ENCODE data around the gene OAS3.
"Not testable (repeated sequence)": the region's sequence is repeated elsewhere in the genome, so short reads cannot be mapped to it uniquely, and the experiment has no call there.

Gene OAS3

DNA sequence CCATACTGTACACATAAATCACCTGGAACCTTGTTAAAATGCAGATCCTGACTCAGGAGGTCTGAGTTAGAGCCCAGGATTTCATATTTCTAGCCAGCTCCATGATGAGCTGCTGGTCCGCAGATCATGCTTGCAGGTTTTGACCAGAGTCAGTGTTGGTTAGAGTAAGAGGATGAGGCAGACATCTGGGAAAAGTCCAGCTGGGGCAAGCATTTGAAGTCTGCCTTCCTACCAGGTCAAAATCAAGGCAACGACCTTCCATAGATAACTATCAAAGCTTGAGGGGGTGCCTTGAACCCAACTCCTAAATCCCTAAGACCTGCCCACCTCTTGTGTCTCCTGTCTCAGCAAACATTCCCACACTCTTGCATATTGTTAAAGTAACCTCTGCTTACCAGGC, 49.3 kb downstream of the OAS3 start:
- DNase-seq, result no peak

- DNase-seq, result no peak
These were observed 50.0 kb downstream of the OAS3 start for GRCh38 chr12:112988224-112988623.

GRCh38 chr12:112988823-112989385, 50.6 kb downstream of the OAS3 start:
- DNase-seq, result not testable (repeated sequence)

- no peak for DNase-seq
These were observed 51.5 kb downstream of the OAS3 start for GRCh38 chr12:112989806-112990205.

GRCh38 chr12:112992541-112993398, 54.5 kb downstream of the OAS3 start:
- no peak for DNase-seq

- no peak for DNase-seq
These were observed 56.7 kb downstream of the OAS3 start for GRCh38 chr12:112995008-112995407.

DNA sequence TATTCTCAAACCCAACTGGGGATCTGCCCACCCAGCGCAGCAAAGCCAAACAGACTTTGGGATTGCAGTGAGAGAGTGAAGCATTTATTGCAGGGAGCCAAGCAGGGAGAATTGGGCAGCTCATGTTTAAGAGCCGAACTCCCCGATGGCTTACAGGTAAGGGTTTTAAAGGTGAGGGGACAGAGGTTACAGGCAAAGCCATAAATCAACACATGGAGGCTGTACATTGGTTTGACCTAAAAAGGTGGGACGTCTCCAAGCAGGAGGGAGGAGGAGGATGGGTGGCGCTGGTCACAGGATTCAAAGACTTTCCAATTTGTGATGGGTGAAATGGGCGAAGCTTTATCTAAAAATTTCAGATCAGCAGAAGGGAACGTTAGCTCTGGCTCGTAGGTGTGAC, 58.2 kb downstream of the OAS3 start:
- DNase-seq, result no peak

DNA sequence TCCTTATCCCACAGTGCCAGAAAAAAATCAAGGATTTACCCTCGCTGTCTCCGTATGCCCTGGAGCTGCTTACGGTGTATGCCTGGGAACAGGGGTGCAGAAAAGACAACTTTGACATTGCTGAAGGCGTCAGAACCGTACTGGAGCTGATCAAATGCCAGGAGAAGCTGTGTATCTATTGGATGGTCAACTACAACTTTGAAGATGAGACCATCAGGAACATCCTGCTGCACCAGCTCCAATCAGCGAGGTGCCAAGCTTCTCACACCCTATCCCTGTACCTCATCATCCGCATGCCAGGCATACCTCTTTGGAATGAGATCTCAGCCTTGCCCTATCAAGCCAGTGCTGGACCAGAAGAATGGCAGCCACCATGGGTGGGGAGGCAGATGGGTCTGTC, 59.2 kb downstream of the OAS3 start:
- DNase-seq, result no peak

GRCh38 chr12:112998987-112999767, 60.9 kb downstream of the OAS3 start:
- no peak for DNase-seq

GRCh38 chr12:113000433-113000832, 62.2 kb downstream of the OAS3 start:
- no peak for DNase-seq

GRCh38 chr12:113002155-113002554, 63.9 kb downstream of the OAS3 start:
- DNase-seq, result no peak

DNA sequence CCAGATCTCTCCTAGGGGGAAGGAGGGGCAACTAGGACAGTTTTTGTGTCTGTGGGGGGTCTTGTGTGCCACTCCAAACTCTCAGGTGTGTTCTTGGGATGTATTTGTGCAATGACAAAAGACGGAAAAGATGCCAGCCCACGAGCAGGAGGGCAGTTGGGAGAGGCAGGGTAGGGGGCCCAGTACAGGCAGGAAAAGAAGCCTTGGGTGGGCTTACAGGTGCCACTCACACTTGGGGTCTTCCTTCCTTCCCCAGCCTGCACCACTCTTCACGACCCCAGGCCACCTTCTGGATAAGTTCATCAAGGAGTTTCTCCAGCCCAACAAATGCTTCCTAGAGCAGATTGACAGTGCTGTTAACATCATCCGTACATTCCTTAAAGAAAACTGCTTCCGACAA, 64.4 kb downstream of the OAS3 start:
- no peak for DNase-seq

GRCh38 chr12:113003636-113004035, 65.4 kb downstream of the OAS3 start:
- DNase-seq, result no peak

DNA sequence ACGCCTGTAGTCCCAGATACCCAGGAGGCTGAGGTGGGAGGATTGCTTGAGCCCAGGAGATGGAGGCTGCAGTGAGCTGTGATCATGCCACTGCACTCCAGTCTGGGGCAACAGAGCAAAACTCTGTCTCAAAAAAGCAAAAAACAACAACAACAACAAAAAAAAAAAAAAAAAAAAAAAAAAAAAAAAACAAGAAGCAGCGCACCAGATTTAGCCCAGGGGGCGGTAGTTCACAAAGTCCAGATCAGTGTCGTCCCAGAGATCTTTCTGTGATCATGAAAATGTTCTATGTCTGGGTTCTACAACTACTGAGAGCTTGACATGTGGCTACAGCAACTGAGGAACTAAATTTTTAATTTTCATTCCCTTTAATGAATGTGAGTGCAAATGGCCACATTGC, 67.5 kb downstream of the OAS3 start:
- DNase-seq, result no peak

DNA sequence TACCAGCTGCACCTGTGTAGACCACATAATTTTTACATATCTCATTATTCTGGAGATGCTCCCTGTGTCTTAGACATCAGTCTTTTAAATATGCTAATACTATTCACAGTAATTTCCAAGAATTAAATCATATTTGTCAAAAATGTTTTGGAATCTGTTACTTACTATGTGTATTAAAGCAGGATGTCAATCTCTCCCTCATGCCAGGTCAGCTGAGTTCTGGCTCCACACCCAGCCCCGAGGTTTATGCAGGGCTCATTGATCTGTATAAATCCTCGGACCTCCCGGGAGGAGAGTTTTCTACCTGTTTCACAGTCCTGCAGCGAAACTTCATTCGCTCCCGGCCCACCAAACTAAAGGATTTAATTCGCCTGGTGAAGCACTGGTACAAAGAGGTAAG, 67.9 kb downstream of the OAS3 start:
- DNase-seq, result no peak

- DNase-seq, result no peak
These were observed 68.4 kb downstream of the OAS3 start for GRCh38 chr12:113006641-113007040.

DNA sequence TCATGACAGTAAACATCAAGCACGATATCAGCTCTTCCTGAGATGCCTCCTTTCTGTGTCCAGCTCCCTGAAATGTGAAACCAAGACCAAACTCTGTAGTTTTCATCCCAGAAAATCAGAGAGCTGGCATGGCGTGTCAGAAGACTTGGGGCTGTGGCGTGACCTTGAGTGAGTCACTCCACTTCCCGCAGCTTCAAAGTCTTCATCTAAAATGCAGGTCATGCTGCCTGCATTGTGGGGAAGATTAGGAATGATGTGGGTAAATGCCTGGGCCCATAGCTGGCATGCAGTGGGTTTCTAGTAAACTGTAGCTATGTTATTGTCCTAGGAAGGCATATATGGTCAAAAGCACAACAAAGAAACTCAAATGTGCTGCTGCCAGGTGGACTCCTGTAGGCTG, 68.9 kb downstream of the OAS3 start:
- no peak for DNase-seq

GRCh38 chr12:113010701-113011100, 72.4 kb downstream of the OAS3 start:
- no peak for DNase-seq

GRCh38 chr12:113014565-113014964, 76.3 kb downstream of the OAS3 start:
- no peak for DNase-seq

- no peak for DNase-seq
These were observed 78.5 kb downstream of the OAS3 start for GRCh38 chr12:113016796-113017195.

GRCh38 chr12:113019025-113019424, 80.8 kb downstream of the OAS3 start:
- DNase-seq, result no peak

GRCh38 chr12:113021500-113021899, 83.2 kb downstream of the OAS3 start:
- DNase-seq, result no peak
